Stimulated activated CD8-positive, alpha-beta memory T cell treated with anti-CD3 and anti-CD28 coated beads, Interleukin-7, amount 100 ng/mL, for 1 hour (primary cell): ENCODE data around the gene PAK4.

Experiments
- DNase-seq, 2 donors: peaks; one replicate each; pipeline ENCODE4 v3.0.0-alpha.2; 2020; ENCODE audit warnings: low read depth in 2 of 2

Gene PAK4

DNA sequence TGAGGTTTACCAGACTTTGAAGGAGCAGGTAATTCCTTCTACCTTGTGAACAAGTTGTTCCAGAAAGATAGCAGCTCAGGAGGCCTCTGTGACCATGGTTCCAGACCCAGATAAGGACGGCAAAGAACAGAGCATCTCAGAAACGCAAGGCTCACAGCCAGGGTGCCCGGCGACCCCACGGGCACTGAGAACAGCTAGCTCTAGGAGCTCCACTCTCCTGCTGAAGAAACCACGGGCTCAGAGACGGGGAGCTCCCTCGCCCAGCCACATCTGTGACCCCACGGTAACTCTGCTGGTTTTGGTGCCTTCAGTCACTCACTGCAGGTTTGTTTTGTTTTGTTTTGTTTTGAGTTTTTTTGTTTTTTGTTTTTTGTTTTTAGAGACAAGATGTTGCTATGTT lies 55.2 kb downstream of the PAK4 start:
- no peak for DNase-seq

DNA sequence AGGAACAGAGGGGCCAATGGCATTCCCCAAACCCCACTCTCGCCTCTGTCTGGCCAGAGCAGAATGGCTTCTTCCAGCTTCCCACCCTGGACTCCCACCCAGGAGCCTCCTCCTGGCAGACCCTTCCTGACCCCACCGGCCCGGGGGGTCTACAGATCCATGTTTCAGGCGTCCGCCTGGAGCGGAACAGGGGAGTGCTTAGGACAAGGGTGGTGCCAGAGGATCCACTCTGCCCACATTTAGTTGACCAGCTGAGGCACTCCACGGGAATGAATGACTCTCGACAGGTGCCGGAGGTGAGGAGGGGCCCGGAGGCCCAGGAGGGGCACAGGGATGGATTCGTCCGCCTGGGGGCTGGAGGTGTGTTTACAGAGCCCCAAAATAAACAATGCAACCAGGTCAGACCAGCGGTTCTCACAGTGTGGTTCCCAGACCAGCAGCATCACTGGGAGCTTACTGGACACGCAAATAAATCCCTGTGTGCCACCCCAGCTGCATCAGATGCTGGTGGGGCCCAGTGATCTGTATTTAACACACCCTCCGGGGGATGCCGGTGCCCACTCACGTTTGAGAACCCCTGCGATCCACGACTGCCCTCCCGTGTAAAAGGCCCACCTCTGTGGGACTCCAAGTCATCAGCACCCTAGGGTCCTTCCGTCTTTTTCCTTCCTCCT lies 56.1 kb downstream of the PAK4 start:
- DNase-seq: no peak

DNA sequence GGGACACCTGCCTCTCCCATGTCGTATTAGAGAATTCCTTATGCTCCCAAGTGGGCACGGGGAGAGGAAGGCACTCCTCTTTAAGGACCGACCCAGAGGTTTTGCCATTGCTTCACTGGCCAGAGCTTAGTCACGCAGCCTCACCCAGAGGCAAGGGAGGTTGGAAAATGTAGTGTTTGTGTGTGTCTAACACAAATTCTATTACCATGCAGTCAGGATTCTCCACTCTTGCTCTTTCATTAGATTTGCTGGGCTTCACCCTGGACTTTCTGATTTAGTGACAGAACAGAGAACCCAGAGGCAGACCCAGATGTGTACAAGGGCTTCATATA lies 56.6 kb downstream of the PAK4 start:
- DNase-seq: no peak

DNA sequence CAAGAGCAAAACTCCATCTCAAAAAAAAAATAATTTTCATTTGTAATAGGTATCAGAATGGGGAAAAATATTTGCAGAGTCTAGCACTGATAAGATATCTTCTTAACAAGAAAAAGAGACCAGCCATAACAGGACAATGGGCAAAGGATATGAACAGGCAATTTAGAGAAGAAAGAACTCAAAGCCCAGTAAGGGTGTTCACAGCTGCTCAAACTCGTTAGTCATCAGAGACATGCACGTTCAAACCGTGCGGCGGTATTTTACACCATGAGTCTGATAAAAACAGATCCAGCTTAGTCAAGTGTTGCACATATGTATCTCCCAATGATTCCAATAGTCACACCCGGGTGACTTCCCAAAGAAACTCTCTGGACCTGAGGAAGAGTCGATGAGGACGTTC lies 57.5 kb downstream of the PAK4 start:
- DNase-seq: no peak

DNA sequence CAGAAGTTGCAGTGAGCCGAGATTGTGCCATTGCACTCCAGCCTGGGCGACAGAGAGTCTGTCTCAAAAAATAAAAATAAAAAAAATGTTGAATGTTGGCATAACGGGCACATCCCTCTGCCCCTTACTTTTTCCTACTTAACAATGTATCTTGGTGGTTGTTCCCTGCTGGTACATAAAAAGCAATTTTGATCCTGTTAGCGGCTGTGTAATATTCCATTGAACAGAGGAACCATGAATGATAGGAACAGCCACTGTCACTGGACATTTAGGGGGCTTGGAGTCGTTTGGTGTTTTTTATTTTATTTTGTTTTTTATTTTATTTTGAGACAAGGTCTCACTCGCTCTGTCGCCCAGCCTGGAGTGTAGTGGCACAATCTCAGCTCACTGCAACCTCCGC lies 60.8 kb downstream of the PAK4 start:
- no peak for DNase-seq

DNA sequence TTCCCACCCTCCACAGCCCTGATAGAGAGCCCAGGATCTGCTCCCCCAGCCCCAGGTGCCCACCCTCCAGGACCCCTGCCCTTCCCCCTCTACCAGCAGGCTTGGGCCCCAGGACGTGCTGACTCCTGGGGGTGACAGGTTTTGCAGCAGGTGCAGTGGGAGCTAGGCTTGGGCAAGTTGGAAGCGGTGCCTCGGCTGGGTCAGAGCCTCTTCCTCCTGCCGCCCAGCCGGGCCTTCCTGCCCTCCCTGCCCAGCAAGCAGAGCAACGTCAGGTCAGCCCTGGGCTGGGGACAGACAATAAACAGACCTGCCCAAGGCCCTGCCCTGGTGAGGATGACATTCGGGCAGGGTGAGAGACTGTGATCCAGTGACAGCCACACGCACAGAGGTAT lies 62.0 kb downstream of the PAK4 start:
- DNase-seq: no peak

DNA sequence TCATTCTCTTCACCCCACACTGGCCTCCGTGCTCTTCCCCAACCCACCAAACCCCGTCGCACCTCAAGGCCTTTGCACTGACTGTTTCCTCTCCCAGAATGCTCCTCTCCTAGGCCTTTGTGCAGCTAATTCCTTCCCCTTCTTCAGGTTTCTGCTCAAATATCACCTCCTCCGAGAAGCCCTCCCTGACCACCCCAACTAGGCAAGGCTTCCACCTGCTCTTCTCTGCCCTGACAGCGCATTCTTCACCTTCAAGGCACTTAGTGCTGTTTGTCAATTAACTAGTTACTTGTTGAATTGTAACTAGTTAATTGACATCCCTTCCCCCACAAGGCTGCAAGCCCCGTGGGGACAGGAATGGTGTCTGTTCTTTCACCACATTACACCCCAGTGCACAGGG lies 63.4 kb downstream of the PAK4 start:
- no peak for DNase-seq

DNA sequence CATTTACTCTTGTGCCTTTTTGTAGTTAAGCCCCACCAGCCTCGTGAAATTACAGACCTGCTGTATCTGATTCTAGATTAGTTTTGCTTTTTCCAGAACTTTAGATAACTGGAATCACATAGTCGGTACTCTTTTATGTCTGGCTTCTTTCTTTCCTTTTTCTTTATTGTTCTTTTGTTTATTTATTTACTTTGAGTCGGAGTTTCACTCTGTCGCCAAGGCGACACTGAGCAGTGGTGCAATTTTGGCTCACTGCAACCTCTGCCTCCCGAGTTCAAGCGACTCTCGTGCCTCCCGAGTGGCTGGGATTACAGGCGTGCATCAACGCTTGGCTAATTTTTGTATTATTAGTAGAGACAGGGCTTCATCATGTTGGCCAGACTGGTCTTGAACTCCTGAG lies 65.2 kb downstream of the PAK4 start:
- DNase-seq: no peak

DNA sequence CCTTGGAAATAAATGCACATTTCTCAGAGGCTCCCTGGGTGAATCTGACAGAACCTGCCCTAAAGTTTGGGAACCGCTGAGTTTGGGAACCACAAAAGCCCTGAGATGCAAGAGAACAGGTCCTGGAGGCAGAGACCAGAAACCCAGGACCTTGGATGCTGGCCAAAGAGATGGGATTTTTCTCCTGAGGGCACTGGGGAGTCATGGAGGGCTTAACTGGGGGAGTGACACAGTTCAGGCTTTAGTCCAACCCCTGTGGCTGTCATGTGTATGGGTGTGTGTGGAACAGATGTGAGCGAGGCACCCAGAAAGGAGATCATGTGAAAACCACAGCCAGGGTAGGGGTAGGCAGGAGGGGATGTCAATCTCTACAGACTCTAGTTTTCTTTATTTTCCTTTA lies 67.3 kb downstream of the PAK4 start:
- no peak for DNase-seq

DNA sequence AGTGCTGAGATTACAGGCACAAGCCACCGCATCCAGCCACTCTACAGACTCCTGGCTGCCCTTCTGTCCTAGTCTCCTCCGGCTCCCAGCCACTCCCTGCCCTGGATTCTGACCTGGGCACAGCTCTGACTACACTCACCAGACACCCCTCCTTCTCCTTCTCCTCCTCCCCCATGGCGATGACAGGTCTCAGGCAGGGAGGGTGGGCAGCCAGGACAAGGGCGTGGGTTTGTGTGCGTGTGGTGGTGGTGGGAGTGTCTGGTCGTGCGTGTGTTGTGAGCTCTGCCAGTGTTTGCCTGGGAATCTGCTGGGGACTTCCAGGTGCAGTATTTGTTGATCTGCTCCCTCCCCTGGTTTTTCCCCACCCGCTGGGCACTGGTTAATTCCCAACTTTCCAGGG lies 68.2 kb downstream of the PAK4 start:
- no peak for DNase-seq

DNA sequence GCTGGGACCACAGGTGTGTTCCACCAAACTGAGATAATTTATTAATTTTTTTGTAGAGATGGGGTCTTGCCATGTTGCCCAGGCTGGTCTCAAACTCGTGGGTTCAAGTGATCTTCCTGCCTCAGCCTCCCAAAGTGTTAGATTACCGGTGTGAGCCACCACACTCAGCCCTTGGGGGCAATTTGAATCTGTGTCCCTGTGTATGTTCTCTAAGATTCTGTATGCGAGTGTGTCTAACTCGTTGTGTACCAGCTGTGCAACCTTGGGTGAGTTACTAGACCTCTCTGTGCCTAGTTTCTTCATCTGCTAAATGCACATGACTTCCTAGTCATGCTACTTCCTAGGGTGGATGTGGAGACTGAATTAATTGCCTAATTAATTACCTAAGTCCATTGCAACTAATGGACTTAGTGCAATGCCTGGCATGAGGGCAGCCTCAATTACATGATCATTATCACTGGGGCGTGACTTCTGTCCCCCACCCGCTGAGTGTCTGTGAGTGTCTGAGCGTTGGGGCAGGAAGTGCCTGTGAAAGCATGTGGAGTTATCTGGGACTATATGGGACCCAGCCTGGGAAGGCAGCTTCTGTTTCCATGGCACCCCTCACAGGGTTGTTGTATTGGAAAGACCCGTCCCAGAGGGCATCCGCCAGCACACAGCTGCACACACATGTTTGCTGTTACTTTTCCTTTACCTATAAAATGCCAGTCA lies 69.4 kb downstream of the PAK4 start:
- no peak for DNase-seq

DNA sequence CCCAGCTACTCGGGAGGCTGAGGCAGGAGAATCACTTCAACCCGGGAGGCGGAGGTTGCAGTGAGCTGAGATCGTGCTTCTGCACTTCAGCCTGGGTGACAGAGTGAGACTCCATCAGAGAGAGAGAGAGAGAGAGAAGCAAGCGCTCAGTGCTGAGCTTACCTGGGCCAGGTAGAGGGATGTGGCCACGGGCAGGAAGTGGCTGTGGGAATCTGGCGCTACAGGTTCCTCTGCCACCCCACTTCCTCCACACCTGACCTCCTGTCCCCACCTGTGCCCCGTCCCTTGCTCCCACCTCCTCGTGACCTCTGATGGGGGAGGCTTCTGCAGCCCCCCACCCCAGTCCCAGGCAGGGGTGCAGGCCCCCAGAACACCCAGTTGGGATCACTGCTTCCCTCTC lies 70.2 kb downstream of the PAK4 start:
- no peak for DNase-seq

DNA sequence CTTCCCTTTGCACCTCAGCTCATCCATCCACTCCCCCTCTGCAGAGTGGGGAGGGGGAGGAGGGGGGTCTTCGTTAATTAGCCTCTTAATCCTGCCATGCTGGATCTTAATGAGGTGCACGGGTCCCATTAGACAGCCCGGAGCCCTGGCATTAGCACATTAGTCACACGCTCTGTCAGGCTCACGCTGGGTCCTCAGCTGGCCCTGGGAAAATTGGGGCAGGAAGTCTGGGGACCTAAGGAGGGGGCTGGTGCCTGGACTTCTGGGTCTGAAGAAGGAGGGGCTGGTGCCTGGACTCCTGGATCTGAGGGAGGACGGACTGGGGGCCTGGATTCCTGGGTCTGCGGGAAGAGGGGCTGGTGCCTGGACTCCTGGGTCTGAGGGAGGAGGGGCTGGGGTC lies 70.7 kb downstream of the PAK4 start:
- DNase-seq: no peak

DNA sequence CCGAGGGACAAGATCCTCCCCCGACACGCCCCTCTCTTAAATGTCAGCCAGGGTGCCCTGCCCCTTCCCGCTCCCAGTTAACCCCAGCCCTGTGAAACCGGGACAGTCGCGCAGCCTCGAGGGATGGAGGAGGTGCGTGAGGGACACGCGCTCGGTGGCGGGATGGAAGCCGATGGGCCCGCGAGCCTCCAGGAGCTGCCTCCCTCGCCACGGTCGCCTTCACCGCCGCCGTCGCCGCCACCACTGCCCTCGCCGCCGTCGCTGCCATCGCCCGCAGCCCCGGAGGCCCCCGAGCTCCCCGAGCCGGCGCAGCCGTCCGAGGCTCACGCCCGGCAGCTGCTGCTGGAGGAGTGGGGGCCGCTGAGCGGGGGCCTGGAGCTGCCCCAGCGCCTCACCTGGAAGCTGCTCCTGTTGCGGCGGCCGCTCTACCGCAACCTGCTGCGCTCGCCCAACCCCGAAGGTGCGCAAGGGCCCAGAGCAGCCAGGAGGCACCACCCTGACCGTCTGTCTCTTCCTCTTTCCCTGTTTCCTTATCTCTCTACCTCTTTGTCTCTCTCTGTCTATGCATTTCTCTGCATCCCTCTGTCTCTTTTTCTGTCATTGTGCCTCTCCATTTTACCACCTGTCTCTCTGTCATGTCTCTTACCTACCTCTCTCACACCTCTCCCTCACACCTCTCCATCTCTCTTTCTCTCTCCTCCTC lies 71.4 kb downstream of the PAK4 start, which contains the start of gene NCCRP1:
Gene NCCRP1 (plus strand): TSS at position 105 of the 703 bp plus-strand sequence. CDS start 19 bp downstream, at position 124.
- DNase-seq: no peak

DNA sequence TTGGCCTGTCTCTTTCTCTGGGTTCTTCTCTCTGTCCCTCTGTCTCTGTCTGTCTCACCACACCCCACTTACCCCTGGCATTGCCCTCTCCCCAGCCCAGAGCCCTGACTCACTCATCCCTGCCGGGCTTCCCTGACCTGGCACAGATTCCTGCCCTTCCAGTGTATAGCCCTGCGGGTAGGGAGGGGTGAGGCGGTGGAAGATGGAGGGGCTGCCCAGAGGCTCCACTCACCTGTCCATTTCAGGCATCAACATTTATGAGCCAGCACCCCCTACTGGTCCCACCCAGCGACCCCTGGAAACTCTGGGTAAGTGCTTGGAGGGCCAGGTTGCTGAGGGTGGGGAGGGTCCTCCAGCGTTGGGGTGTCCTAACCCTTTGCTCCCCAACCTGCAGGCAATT lies 72.2 kb downstream of the PAK4 start:
- DNase-seq: no peak

DNA sequence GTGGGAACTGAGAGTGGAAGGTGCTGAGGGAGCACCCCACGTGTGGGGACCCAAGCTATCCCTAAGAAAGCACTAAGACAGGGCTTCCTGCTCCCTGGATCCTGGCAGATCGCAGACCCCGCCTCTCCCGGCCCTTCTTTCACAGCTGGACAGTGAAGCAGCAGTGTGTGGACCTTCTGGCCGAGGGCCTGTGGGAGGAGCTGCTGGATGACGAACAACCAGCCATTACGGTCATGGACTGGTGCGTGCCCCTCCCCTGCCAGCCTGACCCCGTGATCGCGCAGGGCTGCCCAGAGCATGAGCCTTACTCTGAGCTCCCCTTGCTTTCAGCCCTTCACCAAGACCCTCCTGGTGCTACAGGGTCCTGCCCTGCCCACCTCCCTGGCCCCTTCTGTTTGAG lies 73.4 kb downstream of the PAK4 start:
- no peak for DNase-seq

DNA sequence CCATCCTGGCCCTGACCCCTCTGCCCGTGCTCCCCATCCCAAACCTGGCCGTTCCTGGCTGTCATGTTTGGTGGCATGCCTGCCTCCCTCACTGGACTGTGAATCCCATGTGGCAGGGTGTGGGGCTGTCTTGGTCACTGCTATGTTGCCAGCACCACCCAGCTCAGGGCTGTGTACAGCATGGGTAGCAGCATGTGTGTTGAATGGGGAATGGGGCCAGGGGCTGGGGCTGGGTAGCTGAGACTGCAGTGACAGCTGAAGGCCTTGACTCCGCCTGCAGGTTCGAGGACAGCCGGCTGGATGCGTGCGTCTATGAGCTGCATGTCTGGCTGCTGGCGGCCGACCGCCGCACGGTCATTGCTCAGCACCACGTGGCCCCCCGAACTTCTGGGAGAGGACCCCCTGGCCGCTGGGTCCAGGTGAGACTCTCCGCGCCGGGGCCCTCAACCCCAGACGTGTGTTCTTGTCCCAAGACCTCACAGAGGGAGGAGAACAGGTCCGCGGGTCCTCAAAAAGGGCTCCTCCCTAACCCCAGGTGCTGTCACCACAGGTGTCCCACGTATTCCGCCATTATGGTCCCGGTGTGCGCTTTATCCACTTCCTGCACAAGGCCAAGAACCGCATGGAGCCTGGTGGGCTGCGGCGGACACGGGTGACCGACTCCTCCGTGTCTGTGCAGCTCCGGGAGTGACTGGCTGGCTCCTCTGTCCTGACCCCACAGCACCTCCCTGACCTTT lies 74.6 kb downstream of the PAK4 start:
- no peak for DNase-seq

DNA sequence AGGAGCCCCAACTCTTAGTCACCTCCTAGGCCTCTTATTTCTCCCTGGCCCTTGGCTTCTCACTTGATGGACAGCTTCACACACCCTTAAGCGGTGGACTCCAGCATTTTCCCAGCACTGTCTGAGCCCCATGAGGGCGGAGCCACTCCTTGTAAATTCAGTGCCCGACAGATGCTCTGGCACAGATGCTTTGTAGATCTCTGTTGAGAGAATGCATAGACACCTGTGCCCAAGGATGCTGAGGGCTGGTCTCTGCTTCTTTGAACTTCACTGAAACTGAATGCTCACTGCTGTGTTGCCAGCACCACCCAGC lies 75.2 kb downstream of the PAK4 start:
- no peak for DNase-seq

DNA sequence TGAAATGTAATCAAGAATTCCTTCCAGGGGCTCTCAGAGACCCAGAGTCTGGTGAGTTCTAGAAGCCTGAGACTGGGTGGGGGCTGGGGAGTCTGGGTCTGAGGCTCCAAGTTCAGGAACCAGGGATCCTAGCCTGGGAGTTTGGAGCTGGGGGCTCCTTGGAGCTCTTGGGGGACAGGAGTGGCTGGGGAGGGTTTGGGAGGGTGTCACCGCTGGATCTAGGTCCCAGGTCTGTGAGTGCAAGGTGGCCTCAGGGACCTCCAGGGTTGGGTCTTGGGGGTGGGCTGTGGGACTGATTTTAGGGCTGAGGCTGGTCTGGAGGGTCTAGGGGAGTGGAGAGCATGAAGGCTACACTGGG lies 77.4 kb downstream of the PAK4 start:
- no peak for DNase-seq

DNA sequence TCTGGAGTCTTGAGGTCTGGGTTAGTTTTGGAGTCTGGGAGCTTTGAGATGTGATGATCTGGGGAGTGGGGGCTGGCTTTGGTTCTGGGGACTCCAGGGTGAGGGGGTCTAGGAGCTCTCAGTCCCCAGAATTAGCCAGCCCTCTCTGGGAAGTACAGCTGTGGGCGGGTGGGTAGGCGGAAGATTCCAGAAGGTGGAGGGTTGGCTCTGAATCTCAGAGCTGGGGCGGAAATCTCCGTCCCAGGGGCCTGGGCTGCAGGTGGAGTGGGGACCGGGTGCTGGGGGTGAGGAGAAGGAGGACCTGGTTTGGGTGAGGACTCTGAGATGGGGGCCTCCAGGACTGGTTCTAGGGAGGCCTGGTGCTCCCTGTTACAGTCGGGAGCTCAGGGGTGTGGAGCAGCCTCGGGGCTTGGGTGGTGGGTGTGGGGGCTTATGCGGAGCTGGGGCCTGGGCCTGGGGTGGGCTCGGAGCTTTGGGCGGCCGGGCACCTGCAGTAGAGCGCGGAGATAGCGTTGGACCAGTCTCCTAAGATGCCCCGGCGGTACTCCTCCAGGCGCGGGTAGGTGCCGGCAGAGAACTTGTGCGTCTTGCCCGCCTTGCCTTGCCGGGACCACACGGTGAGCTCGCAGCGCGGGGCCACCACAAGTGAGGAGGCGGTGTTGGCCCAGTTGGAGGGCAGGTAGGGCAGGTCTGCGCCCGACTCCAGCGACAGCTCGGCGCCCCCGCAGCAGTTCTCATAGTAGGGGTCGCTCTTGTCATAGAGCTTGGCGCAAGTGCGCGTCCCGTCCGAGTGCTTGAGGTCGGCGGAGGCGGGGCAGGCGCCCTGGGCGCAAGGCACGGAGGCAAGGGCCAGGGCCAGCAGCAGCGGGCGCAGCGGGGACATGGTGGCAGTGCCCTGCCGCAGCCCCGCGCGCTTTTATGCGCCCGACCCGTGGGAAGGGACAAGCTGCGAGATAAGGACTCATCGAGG lies 78.1 kb downstream of the PAK4 start, which contains the start of gene SYCN:
Gene SYCN (minus strand): TSS at position 892 of the 970 bp plus-strand sequence. CDS start 9 bp downstream, at position 883.
- no peak for DNase-seq

DNA sequence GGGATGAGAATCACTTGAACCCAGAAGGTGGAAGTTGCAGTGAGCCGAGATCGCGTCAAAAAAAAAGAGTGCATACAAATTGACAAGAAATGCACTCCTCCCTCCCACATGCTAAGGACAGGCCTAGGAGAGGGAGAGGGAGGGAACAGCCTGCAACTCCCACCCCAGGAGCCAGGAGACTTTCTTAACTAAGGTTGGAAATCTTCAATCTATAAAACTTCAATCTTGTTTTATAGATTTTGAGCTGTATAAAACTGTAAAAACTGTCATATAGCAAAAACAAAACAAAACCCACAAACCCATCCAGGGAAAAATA lies 79.8 kb downstream of the PAK4 start:
- no peak for DNase-seq

DNA sequence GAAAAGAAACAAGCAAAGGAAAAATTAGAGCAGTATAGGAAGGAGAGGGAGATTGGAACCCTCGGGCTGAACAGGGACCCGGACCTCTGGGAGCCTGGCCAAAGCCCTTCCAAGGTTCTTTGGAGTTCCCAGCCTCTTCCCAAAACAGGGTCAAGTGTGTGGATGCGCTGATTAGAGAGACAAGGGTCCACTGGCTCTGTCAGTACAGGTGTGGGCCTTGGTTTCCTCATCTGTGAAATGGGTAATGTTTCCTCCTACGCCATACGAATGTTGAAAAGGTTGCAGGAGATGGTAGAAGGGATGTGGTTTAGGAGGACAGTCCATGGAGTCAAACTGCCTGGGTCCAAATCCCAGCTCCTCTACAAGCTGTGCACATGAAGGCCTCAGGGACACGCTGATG lies 80.5 kb downstream of the PAK4 start:
- DNase-seq: no peak
